K562 (cell line): ENCODE data around the gene ABCA13. TPM values are rescaled to one million over a fixed set of nuclear protein-coding genes. Genes with fewer than 3 reads are reported as not detected.

Experiments used
- ATAC-seq: fragments of 200-7000 bp; cut with Tn5 transposase; 3 replicates; pipeline ENCODE4 v1.9.1; 2020; ENCODE audit warnings: moderate library complexity
- BruUV-seq: library from RNA; stranded (reverse); fragments of 400-500 nt; replicated peaks from 2 replicates; lab custom pipeline; 2021; lab: Mats Ljungman, UMichigan
- CTCF ChIA-PET: fragments of 300-600 bp; formaldehyde crosslinking; extraction: SDS; loops from one replicate; lab custom pipeline; 2021; ENCODE audit warnings: low intra/inter-chr PET ratio; lab: Yijun Ruan, JAX
- POLR2A ChIA-PET: fragments of 300-600, 350-650 bp; sonication (Branson Sonifier 250); formaldehyde crosslinking; extraction: SDS; loops from one replicate; lab custom pipeline; 2021; ENCODE audit warnings: antibody characterized with exemption, inconsistent platforms; lab: Yijun Ruan, JAX
- DNase-seq, 4 experiments: peaks; one replicate each; pipeline versions ENCODE4 v3.0.0 to v3.0.0-alpha.2; 2011 to 2018; ENCODE audit warnings: low spot score in 3 of 4, mixed read lengths in 3 of 4; ENCODE audit errors: extremely low read depth in 1 of 4
- FAIRE-seq: peaks from 2 replicates; lab custom pipeline; 2011; peaks lifted over from hg19 to GRCh38; lab: Jason Lieb, UNC
- H2AFZ ChIP-seq: 2 replicates; pipeline ENCODE4 v1.6.0; 2011; ENCODE audit warnings: low read depth, low read length, control low read depth, inconsistent platforms
- H3K27ac ChIP-seq: fragments of 200-600 bp; 3 replicates; pipeline ENCODE4 v1.8.0; 2011; ENCODE audit warnings: low read depth, mild to moderate bottlenecking, control low read depth, inconsistent platforms, low read length, moderate library complexity, mixed read lengths; ENCODE audit errors: extremely low read depth
- H3K27me3 ChIP-seq, 2 experiments: fragments of 300-600 bp in 1 of 2; 2 replicates in 1 of 2; 3 replicates in 1 of 2; pipeline versions ENCODE4 v1.6.0 to v1.8.0; 2011; ENCODE audit warnings: inconsistent platforms in 2 of 2, low read length in 2 of 2, mild to moderate bottlenecking in 1 of 2, mixed read lengths in 1 of 2, moderate library complexity in 1 of 2; ENCODE audit not compliant: control insufficient read depth in 2 of 2, insufficient read depth in 2 of 2
- H3K36me3 ChIP-seq: fragments of 300-600 bp; 3 replicates; pipeline ENCODE4 v1.8.0; 2011; ENCODE audit warnings: mild to moderate bottlenecking, low read length, inconsistent platforms; ENCODE audit not compliant: control insufficient read depth, insufficient read depth
- H3K4me1 ChIP-seq, 2 experiments: fragments of 200-600 bp in 1 of 2; replicated peaks in 1 of 2; 2 replicates in 1 of 2; 3 replicates in 1 of 2; pipeline versions ENCODE4 v1.5.1 to v1.8.0; 2011; ENCODE audit warnings: inconsistent platforms in 2 of 2, low read length in 2 of 2, mild to moderate bottlenecking in 1 of 2, mixed read lengths in 1 of 2, moderate library complexity in 1 of 2; ENCODE audit not compliant: control insufficient read depth in 2 of 2, insufficient read depth in 2 of 2
- H3K4me2 ChIP-seq: 2 replicates; pipeline ENCODE4 v1.6.1; 2011; ENCODE audit warnings: low read length, control low read depth, inconsistent platforms, mixed read lengths; ENCODE audit not compliant: insufficient read depth
- H3K4me3 ChIP-seq: fragments of 200-600 bp; sonication (generic), shearing (Covaris generic); 2 replicates; pipeline ENCODE4 v1.5.1; 2016; ENCODE audit warnings: control low read depth, inconsistent platforms
- H3K79me2 ChIP-seq: fragments of 200-600 bp; 3 replicates; pipeline ENCODE4 v1.8.0; 2011; ENCODE audit warnings: low read length, inconsistent platforms; ENCODE audit not compliant: control insufficient read depth, insufficient read depth
- H3K9ac ChIP-seq, 2 experiments: 2 replicates each; pipeline versions ENCODE4 v1.6.0 to v1.6.1; 2011; ENCODE audit warnings: low read depth in 2 of 2, low read length in 2 of 2, control low read depth in 1 of 2, inconsistent platforms in 1 of 2, mild to moderate bottlenecking in 1 of 2, mixed read lengths in 1 of 2; ENCODE audit not compliant: insufficient read depth in 1 of 2
- H3K9me1 ChIP-seq: one replicate; pipeline ENCODE4 v1.6.0; 2011; ENCODE audit warnings: inconsistent platforms, mild to moderate bottlenecking, low read length, moderate library complexity; ENCODE audit not compliant: control insufficient read depth, insufficient read depth
- H3K9me3 ChIP-seq: replicated peaks from 2 replicates; pipeline ENCODE4 v1.5.1; 2011; ENCODE audit warnings: low read depth, low read length, inconsistent platforms; ENCODE audit not compliant: control insufficient read depth, insufficient read depth
- H4K20me1 ChIP-seq: replicated peaks from 2 replicates; pipeline ENCODE4 v1.6.1; 2011; ENCODE audit warnings: low read length, inconsistent platforms, mixed read lengths; ENCODE audit not compliant: control insufficient read depth, insufficient read depth
- HSF4 ChIP-seq: fragments of 250-450 bp; sonication (Bioruptor Pico); IDR thresholded peaks from 2 replicates; pipeline ENCODE4 v2.1.2; 2022; ENCODE audit warnings: mild to moderate bottlenecking, moderate library complexity, borderline replicate concordance
- KAT8 ChIP-seq: fragments of 450-650 bp; IDR thresholded peaks from 2 replicates; pipeline ENCODE4 v1.6.1; 2016; ENCODE audit warnings: low read depth, mild to moderate bottlenecking
- MAFK ChIP-seq: IDR thresholded peaks from 2 replicates; pipeline ENCODE4 v1.6.1; 2011; ENCODE audit warnings: low read length, improper control_type of control experiment
- XRCC3 ChIP-seq: fragments of 450-650 bp; IDR thresholded peaks from 2 replicates; pipeline ENCODE4 v1.6.1; 2017; ENCODE audit warnings: mild to moderate bottlenecking, moderate library complexity
- WGBS: fragments of 100-300 bp; shearing (Covaris generic); methylation state at CpG from one replicate; pipeline ENCODE4 v1.1.6; 2016; ENCODE audit warnings: low coverage, mixed read lengths; ENCODE audit not compliant: insufficient coverage; ENCODE audit errors: missing lambda C conversion rate; 5-methylcytosine and 5-hydroxymethylcytosine counted together
- in situ Hi-C: fragments of 300-500 bp; cut with MboI; formaldehyde crosslinking; loops from 4 replicates; pipeline ENCODE4 v1.15.0; 2018; ENCODE audit warnings: inconsistent platforms, mixed read lengths
- intact Hi-C: fragments of 100-400 bp; cut with micrococcal nuclease; formaldehyde crosslinking; loops from 2 replicates; pipeline ENCODE4 v1.14.2; 2022
- polyA plus RNA-seq, 8 experiments: library from polyadenylated mRNA; depleted of rRNA in 4 of 8; stranded (reverse) in 5 of 8; unstranded in 3 of 8; fragments of >200 nt; fragmentation: Nextera tagmentation in 2 of 8; fragmentation: Illumina TruSeq in 1 of 8; extraction: Ambion mirVana in 2 of 8; extraction: Trizol in 1 of 8; gene quantifications; 2 replicates each; pipeline versions ENCODE4 v1.2.1 to v1.2.3, GENCODE V29; 2011 to 2014; ENCODE audit warnings: inconsistent platforms in 1 of 8, missing spikeins in 1 of 8
- total RNA-seq, 7 experiments: library from RNA; depleted of rRNA in 6 of 7; stranded (reverse); fragments of >200 nt in 6 of 7; fragmentation: Illumina TruSeq in 2 of 7; extraction: Trizol in 2 of 7; gene quantifications; 2 replicates each; pipeline versions ENCODE4 v1.2.1 to v1.2.3, GENCODE V29; 2011 to 2021; ENCODE audit warnings: low replicate concordance in 1 of 7
- TF ChIP-seq, protein P1 (sequence below): fragments of 250-450 bp; sonication (Bioruptor Pico); IDR thresholded peaks from 2 replicates; pipeline ENCODE4 v1.5.0; 2021
- TF ChIP-seq, protein P2 (sequence below), 2 experiments: fragments of 450-650 bp; formaldehyde crosslinking in 1 of 2; IDR thresholded peaks; 2 replicates each; pipeline versions ENCODE4 v1.4.0 to v1.6.1; 2014 to 2020; ENCODE audit warnings: mild to moderate bottlenecking in 2 of 2, borderline replicate concordance in 1 of 2, low read depth in 1 of 2
- TF ChIP-seq, protein P3 (sequence below): IDR thresholded peaks from 3 replicates; pipeline ENCODE4 v1.6.1; 2011; ENCODE audit warnings: borderline replicate concordance, mild to moderate bottlenecking, moderate library complexity; ENCODE audit not compliant: insufficient read length; ENCODE audit errors: extremely low read depth

Gene ABCA13
- total and polyA plus RNA-seq, 9 of the 15 experiments (the other 6 are each of a cell fraction or from before 2014, with no cell fraction given) = 0.14 to 1.5 (median 0.38) TPM

DNA sequence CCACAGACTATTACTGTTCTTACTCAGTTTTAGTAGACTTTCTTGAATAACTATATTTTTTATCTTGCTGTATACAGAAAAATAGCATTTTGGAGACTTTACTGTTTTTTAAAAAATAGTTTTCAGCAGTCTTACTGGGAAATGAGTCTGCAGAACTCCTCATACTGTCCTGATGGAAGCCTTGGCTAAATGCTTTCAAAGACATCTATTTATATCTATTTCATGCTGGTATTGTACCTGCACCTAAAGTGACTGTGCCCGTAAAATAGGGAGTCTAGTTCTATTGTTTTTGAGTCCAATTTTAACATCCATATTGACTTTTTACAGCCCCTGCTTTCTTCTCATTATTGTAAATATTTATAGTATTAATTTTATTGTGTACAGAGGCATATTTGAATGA is 464.5 kb downstream of the ABCA13 start:
- no peak for DNase-seq
- in situ Hi-C loops = no loop called here
- no TSS peak for BruUV-seq

More for the DNA sequence above, 464.5 kb downstream of the ABCA13 start:
- intact Hi-C loops = no loop called here
- Histone ChIP-seq H3K27me3 (no peaks in the 10 kb centered on the region), H3K36me3 (no peaks in the 10 kb centered on the region), H3K4me1 (no peaks in the 10 kb centered on the region), H3K27ac (no peak overlapping the region), H3K9me1 (no peaks in the 10 kb centered on the region), H3K9me3 (no peaks in the 10 kb centered on the region), H3K4me2 (no peak overlapping the region), H4K20me1 (no peaks in the 10 kb centered on the region), H3K9ac (no peak overlapping the region), H2AFZ (no peak overlapping the region), H3K4me3 (no peak overlapping the region), H3K79me2 (no peaks in the 10 kb centered on the region)
- TF ChIP-seq KAT8 = no peak
- TF ChIP-seq, protein P1, sequence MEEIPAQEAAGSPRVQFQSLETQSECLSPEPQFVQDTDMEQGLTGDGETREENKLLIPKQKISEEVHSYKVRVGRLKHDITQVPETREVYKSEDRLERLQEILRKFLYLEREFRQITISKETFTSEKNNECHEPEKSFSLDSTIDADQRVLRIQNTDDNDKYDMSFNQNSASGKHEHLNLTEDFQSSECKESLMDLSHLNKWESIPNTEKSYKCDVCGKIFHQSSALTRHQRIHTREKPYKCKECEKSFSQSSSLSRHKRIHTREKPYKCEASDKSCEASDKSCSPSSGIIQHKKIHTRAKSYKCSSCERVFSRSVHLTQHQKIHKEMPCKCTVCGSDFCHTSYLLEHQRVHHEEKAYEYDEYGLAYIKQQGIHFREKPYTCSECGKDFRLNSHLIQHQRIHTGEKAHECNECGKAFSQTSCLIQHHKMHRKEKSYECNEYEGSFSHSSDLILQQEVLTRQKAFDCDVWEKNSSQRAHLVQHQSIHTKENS (CRISPR knock-in tag) = no peak
- no peak for TF ChIP-seq HSF4 (CRISPR knock-in tag)
- TF ChIP-seq, protein P2, sequence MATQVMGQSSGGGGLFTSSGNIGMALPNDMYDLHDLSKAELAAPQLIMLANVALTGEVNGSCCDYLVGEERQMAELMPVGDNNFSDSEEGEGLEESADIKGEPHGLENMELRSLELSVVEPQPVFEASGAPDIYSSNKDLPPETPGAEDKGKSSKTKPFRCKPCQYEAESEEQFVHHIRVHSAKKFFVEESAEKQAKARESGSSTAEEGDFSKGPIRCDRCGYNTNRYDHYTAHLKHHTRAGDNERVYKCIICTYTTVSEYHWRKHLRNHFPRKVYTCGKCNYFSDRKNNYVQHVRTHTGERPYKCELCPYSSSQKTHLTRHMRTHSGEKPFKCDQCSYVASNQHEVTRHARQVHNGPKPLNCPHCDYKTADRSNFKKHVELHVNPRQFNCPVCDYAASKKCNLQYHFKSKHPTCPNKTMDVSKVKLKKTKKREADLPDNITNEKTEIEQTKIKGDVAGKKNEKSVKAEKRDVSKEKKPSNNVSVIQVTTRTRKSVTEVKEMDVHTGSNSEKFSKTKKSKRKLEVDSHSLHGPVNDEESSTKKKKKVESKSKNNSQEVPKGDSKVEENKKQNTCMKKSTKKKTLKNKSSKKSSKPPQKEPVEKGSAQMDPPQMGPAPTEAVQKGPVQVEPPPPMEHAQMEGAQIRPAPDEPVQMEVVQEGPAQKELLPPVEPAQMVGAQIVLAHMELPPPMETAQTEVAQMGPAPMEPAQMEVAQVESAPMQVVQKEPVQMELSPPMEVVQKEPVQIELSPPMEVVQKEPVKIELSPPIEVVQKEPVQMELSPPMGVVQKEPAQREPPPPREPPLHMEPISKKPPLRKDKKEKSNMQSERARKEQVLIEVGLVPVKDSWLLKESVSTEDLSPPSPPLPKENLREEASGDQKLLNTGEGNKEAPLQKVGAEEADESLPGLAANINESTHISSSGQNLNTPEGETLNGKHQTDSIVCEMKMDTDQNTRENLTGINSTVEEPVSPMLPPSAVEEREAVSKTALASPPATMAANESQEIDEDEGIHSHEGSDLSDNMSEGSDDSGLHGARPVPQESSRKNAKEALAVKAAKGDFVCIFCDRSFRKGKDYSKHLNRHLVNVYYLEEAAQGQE (IDR thresholded peaks at IDR 0.05; ENCODE audit: borderline replicate concordance) = no peak
- TF ChIP-seq, protein P2 (CRISPR knock-in tag; IDR thresholded peaks at IDR 0.05; ENCODE audit: low read depth) = no peak
- TF ChIP-seq MAFK = no peak
- no peak for TF ChIP-seq XRCC3
- TF ChIP-seq, protein P3, sequence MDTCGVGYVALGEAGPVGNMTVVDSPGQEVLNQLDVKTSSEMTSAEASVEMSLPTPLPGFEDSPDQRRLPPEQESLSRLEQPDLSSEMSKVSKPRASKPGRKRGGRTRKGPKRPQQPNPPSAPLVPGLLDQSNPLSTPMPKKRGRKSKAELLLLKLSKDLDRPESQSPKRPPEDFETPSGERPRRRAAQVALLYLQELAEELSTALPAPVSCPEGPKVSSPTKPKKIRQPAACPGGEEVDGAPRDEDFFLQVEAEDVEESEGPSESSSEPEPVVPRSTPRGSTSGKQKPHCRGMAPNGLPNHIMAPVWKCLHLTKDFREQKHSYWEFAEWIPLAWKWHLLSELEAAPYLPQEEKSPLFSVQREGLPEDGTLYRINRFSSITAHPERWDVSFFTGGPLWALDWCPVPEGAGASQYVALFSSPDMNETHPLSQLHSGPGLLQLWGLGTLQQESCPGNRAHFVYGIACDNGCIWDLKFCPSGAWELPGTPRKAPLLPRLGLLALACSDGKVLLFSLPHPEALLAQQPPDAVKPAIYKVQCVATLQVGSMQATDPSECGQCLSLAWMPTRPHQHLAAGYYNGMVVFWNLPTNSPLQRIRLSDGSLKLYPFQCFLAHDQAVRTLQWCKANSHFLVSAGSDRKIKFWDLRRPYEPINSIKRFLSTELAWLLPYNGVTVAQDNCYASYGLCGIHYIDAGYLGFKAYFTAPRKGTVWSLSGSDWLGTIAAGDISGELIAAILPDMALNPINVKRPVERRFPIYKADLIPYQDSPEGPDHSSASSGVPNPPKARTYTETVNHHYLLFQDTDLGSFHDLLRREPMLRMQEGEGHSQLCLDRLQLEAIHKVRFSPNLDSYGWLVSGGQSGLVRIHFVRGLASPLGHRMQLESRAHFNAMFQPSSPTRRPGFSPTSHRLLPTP = no peak
- no peak for ATAC-seq
- ChIA-PET POLR2A (no interaction called here), CTCF (no interaction called here)
- WGBS = 0% methylated on average over 1 of the region's 1 CpG
- no peak for FAIRE-seq
